Measurements from ENCODE around the gene CHAD. TPM values are rescaled to one million over a fixed set of nuclear protein-coding genes. Genes with fewer than 3 reads are reported as not detected.

CHAD gene
- polyA plus RNA-seq, 1 of the 3 experiments (the other 2 are of a cell fraction): not detected

DNA sequence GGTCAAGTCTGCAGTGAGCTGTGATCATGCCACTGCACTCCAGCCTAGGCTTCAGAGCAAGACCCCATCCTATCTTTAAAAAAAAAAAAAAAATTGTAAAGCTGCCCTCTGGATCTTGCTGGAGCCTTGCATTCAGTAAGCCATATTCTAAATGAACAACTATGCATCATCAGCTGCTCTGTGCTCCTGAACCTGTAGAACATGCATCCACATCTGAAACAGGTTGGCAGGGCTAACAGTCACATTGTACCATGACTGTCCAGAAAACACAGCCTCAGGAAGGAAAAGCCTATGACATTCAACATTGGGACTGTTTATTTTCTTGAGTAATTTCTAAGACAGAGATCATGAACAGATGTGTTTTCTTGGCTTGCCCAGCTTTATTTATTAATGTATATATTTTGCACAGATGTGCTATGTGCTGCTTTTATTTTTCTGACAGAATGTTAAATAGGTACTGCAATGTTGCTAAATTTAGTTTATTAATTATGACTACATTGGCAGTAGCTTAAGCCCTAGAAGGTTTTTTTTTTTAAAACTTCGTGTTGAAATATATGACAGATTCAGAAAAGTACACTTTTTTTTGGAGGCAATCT lies 22.9 kb downstream of the CHAD start:
- ChIA-PET POLR2A (no interaction called here), CTCF (interaction anchor here (1.0 to 1.3 kb wide), 2 partner anchors 32 to 33 kb away, joined by 3 to 4 read pairs; no protein-coding TSS in a partner anchor)
- H2AFZ ChIP-seq (ENCODE audit: low read depth): no peak overlapping the region
- H3F3A ChIP-seq (replicated peaks; ENCODE audit: insufficient read depth): peaks cover 3% of the 10 kb centered on the region
- H3K9ac ChIP-seq: no peak overlapping the region
- H4K20me1 ChIP-seq (ENCODE audit: insufficient read depth): peaks cover 9% of the 10 kb centered on the region; the same call in 1 of the 2 replicates
- H3K4me2 ChIP-seq: no peak overlapping the region
- no peak overlapping the region for H3K27ac ChIP-seq (ENCODE audit: low read depth in 2 of 2, low read length in 1 of 2)
- no peaks in the 10 kb centered on the region for H3K9me3 ChIP-seq
- no peak for DNase-seq
- H3K27me3 ChIP-seq (ENCODE audit: insufficient read depth): no peaks in the 10 kb centered on the region
- 22% methylated on average over 1 of the region's 1 CpG for WGBS (ENCODE audit: low lambda C conversion rate)
- H3K36me3 ChIP-seq (replicated peaks in 1 of 2; ENCODE audit: control insufficient read depth in 1 of 2, insufficient read depth in 2 of 2, low read length in 1 of 2): no peaks in the 10 kb centered on the region
- H3K4me1 ChIP-seq (ENCODE audit: control insufficient read depth in 1 of 2, insufficient read depth in 2 of 2, low read depth in 1 of 2, low read length in 1 of 2): peaks cover 0 to 10% of the 10 kb centered on the region in 2 experiments; a peak in 1 of 4 replicates
- TF ChIP-seq FOSL2 (IDR thresholded peaks at IDR 0.05; ENCODE audit: borderline replicate concordance, low read depth) (no peak), GABPA (IDR thresholded peaks at IDR 0.05; ENCODE audit: low read depth) (no peak), FOXJ3 (CRISPR knock-in tag; IDR thresholded peaks at IDR 0.05) (no peak), FOXM1 (IDR thresholded peaks at IDR 0.05; ENCODE audit: low read depth) (no peak), YY1 (IDR thresholded peaks at IDR 0.05; ENCODE audit: low read depth) (no peak), NFIC (IDR thresholded peaks at IDR 0.05; ENCODE audit: borderline replicate concordance) (no peak), MEF2A (IDR thresholded peaks at IDR 0.05; ENCODE audit: borderline replicate concordance, low read depth) (no peak), NRF1 (IDR thresholded peaks at IDR 0.05; ENCODE audit: low read depth, low read length) (no peak), SIN3A (IDR thresholded peaks at IDR 0.05; ENCODE audit: borderline replicate concordance, low read depth, low read length) (no peak), JUND (IDR thresholded peaks at IDR 0.05) (no peak), EZH2phosphoT487 (IDR thresholded peaks at IDR 0.05; ENCODE audit: borderline replicate concordance, low read depth) (no peak), CHD2 (IDR thresholded peaks at IDR 0.05; ENCODE audit: low read length, partially characterized antibody) (no peak), EP300 (IDR thresholded peaks at IDR 0.05; ENCODE audit: borderline replicate concordance in 1 of 2, low read depth in 1 of 2, low read length in 1 of 2) (no peak)
- TF ChIP-seq, protein P1, sequence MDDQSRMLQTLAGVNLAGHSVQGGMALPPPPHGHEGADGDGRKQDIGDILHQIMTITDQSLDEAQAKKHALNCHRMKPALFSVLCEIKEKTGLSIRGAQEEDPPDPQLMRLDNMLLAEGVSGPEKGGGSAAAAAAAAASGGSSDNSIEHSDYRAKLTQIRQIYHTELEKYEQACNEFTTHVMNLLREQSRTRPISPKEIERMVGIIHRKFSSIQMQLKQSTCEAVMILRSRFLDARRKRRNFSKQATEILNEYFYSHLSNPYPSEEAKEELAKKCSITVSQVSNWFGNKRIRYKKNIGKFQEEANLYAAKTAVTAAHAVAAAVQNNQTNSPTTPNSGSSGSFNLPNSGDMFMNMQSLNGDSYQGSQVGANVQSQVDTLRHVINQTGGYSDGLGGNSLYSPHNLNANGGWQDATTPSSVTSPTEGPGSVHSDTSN (IDR thresholded peaks at IDR 0.05): no peak
- TF ChIP-seq, protein P2, sequence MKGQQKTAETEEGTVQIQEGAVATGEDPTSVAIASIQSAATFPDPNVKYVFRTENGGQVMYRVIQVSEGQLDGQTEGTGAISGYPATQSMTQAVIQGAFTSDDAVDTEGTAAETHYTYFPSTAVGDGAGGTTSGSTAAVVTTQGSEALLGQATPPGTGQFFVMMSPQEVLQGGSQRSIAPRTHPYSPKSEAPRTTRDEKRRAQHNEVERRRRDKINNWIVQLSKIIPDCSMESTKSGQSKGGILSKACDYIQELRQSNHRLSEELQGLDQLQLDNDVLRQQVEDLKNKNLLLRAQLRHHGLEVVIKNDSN (IDR thresholded peaks at IDR 0.05; ENCODE audit: borderline replicate concordance, low read depth): no peak
- TF ChIP-seq, protein P3, sequence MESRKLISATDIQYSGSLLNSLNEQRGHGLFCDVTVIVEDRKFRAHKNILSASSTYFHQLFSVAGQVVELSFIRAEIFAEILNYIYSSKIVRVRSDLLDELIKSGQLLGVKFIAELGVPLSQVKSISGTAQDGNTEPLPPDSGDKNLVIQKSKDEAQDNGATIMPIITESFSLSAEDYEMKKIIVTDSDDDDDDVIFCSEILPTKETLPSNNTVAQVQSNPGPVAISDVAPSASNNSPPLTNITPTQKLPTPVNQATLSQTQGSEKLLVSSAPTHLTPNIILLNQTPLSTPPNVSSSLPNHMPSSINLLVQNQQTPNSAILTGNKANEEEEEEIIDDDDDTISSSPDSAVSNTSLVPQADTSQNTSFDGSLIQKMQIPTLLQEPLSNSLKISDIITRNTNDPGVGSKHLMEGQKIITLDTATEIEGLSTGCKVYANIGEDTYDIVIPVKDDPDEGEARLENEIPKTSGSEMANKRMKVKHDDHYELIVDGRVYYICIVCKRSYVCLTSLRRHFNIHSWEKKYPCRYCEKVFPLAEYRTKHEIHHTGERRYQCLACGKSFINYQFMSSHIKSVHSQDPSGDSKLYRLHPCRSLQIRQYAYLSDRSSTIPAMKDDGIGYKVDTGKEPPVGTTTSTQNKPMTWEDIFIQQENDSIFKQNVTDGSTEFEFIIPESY (IDR thresholded peaks at IDR 0.05; ENCODE audit: borderline replicate concordance, low read depth): no peak
- TF ChIP-seq, protein P4, sequence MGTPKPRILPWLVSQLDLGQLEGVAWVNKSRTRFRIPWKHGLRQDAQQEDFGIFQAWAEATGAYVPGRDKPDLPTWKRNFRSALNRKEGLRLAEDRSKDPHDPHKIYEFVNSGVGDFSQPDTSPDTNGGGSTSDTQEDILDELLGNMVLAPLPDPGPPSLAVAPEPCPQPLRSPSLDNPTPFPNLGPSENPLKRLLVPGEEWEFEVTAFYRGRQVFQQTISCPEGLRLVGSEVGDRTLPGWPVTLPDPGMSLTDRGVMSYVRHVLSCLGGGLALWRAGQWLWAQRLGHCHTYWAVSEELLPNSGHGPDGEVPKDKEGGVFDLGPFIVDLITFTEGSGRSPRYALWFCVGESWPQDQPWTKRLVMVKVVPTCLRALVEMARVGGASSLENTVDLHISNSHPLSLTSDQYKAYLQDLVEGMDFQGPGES (IDR thresholded peaks at IDR 0.05; ENCODE audit: low read depth, low read length): no peak
- no peak overlapping the region for H3K4me3 ChIP-seq (ENCODE audit: low read depth in 2 of 2, low read length in 1 of 2)
- no peaks in the 10 kb centered on the region for H3K9me2 ChIP-seq
- 0 out of 2 replicates have a peak, but pooled peaks cover 5% of the 10 kb centered on the region for H3K79me2 ChIP-seq (ENCODE audit: insufficient read depth)
